Stimulated activated CD4-positive, alpha-beta T cell treated with anti-CD3 and anti-CD28 coated beads, Interleukin-4, amount 100 ng/mL, for 1 hour (primary cell): ENCODE data around the gene GPRASP2.

Source experiments
- DNase-seq: peaks from one replicate; pipeline ENCODE4 v3.0.0-alpha.2; 2020

GPRASP2 gene

GRCh38 chrX:102745857-102746584, 33.8 kb downstream of the GPRASP2 start:
- peak; percentile 13 for DNase-seq

- no peak for DNase-seq
Measured at GRCh38 chrX:102765217-102765616, 53.0 kb downstream of the GPRASP2 start.

GRCh38 chrX:102765809-102766208, 53.6 kb downstream of the GPRASP2 start:
- no peak for DNase-seq

- DNase-seq, result no peak
Measured at GRCh38 chrX:102767287-102767686, 55.0 kb downstream of the GPRASP2 start.
